Chondrocyte (in vitro differentiated cells): ENCODE results near the gene SYNE1. TPM values are rescaled to one million over a fixed set of nuclear protein-coding genes. Genes with fewer than 3 reads are reported as not detected.
A peak's percentile ranks its signal among the peaks of the same experiment; 100 is the strongest.

Source experiments
- DNase-seq: peaks from one replicate; pipeline ENCODE4 v3.0.0; 2021; ENCODE audit warnings: mixed read lengths, low spot score
- H3K27ac Mint-ChIP-seq: one replicate; pipeline ENCODE4 v1.8.0; 2021; ENCODE audit warnings: mild to moderate bottlenecking, moderate library complexity, mixed read lengths; ENCODE audit not compliant: unreplicated experiment
- H3K27me3 Mint-ChIP-seq: 2 replicates; pipeline ENCODE4 v1.8.0; 2021; ENCODE audit warnings: low read depth, mixed read lengths
- H3K36me3 Mint-ChIP-seq: 2 replicates; pipeline ENCODE4 v1.8.0; 2021; ENCODE audit warnings: low read depth, mixed read lengths
- H3K4me1 Mint-ChIP-seq: 2 replicates; pipeline ENCODE4 v1.8.0; 2021; ENCODE audit warnings: low read depth, mild to moderate bottlenecking, mixed read lengths
- H3K4me3 Mint-ChIP-seq: one replicate; pipeline ENCODE4 v1.8.0; 2021; ENCODE audit warnings: mild to moderate bottlenecking, moderate library complexity, mixed read lengths; ENCODE audit not compliant: unreplicated experiment
- H3K9me3 Mint-ChIP-seq: 2 replicates; pipeline ENCODE4 v1.8.0; 2021; ENCODE audit warnings: low read depth, mixed read lengths
- total RNA-seq: library from RNA; stranded (reverse); gene quantifications from 3 replicates; pipeline ENCODE4 v1.2.1, GENCODE V29; 2021
- TF ChIP-seq, protein P1 (sequence below): fragments of 200-600 bp; sonication (generic); IDR thresholded peaks from 2 replicates; pipeline ENCODE4 v1.5.0; 2021; ENCODE audit warnings: antibody characterized with exemption, mild to moderate bottlenecking, moderate library complexity

SYNE1 gene
- total RNA-seq, 1 donor from 2014 or later: 151 TPM

DNA sequence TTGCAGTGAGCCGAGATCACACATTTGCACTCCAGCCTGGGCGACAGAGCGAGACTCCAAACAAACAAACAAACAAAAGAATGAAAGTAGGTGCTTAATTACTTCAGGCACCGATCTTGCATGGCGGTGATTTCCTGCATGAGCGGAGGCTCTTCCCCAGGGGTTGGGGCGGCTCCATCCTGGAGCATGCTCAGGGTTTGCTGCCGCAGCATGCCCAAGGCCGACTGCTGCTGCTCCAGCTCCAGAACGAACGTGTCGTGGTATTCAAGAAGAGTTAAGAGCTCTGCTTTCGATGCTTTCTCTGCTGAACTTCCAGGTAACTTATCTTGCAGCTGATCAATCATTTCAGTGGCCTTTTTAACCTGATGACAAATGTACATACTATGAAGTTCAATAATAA is 313.8 kb downstream of the SYNE1 start:
- Mint-ChIP-seq H3K36me3 (peaks cover 49% of the 10 kb centered on the region), H3K4me3 (no peak overlapping the region), H3K27ac (no peak overlapping the region), H3K27me3 (no peaks in the 10 kb centered on the region), H3K4me1 (no peaks in the 10 kb centered on the region), H3K9me3 (no peaks in the 10 kb centered on the region)
- TF ChIP-seq, protein P1, sequence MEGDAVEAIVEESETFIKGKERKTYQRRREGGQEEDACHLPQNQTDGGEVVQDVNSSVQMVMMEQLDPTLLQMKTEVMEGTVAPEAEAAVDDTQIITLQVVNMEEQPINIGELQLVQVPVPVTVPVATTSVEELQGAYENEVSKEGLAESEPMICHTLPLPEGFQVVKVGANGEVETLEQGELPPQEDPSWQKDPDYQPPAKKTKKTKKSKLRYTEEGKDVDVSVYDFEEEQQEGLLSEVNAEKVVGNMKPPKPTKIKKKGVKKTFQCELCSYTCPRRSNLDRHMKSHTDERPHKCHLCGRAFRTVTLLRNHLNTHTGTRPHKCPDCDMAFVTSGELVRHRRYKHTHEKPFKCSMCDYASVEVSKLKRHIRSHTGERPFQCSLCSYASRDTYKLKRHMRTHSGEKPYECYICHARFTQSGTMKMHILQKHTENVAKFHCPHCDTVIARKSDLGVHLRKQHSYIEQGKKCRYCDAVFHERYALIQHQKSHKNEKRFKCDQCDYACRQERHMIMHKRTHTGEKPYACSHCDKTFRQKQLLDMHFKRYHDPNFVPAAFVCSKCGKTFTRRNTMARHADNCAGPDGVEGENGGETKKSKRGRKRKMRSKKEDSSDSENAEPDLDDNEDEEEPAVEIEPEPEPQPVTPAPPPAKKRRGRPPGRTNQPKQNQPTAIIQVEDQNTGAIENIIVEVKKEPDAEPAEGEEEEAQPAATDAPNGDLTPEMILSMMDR: no peak
- DNase-seq: no peak

DNA sequence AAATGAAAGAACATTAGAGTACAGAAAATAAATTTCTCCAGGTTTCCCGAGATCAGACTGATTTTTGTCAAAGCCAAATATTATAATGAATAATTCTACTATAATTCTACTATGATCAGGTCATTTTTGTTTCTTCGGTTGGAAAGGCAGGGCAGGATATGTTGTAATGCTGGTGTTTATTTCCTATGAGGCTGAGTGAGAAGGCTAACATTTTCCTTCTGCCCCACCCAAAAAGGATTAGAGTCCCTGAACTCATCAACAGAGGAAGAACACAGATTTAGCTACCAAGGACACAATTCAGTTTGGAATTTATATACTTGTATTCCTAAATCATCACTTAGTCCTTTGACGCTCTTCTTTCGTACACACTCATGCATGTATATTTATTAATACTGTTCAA is 318.9 kb downstream of the SYNE1 start:
- H3K27ac Mint-ChIP-seq: no peak overlapping the region
- peaks cover 34% of the 10 kb centered on the region for H3K4me1 Mint-ChIP-seq
- no peak overlapping the region for H3K4me3 Mint-ChIP-seq
- no peaks in the 10 kb centered on the region for H3K9me3 Mint-ChIP-seq
- DNase-seq: no peak
- TF ChIP-seq, protein P1: no peak
- no peaks in the 10 kb centered on the region for H3K27me3 Mint-ChIP-seq
- H3K36me3 Mint-ChIP-seq: peaks cover 58% of the 10 kb centered on the region

DNA sequence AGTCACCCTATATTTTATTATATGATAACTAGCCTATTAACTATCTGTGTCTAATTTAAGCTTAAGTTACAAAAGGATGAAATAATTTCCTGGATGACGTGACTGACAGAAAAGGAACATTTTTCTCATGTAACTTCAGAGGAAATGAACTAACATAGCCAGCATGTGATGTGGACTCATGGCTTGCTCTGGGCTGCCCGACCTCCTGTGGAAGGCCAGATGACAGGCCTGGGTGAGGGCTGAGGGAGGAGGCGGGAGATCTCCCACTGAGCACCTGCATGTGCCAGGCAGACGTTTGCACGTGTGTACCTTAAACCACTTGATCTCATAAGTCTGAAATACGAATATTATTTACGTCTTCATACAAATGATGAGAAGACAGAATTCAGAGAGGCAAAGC is 321.1 kb downstream of the SYNE1 start:
- H3K27ac Mint-ChIP-seq: peak overlapping the region; percentile 96
- no peaks in the 10 kb centered on the region for H3K27me3 Mint-ChIP-seq
- no peak overlapping the region for H3K4me3 Mint-ChIP-seq
- peaks cover 52% of the 10 kb centered on the region for H3K36me3 Mint-ChIP-seq
- TF ChIP-seq, protein P1: no peak
- H3K9me3 Mint-ChIP-seq: no peaks in the 10 kb centered on the region
- H3K4me1 Mint-ChIP-seq: peaks cover 34% of the 10 kb centered on the region
- no peak for DNase-seq

DNA sequence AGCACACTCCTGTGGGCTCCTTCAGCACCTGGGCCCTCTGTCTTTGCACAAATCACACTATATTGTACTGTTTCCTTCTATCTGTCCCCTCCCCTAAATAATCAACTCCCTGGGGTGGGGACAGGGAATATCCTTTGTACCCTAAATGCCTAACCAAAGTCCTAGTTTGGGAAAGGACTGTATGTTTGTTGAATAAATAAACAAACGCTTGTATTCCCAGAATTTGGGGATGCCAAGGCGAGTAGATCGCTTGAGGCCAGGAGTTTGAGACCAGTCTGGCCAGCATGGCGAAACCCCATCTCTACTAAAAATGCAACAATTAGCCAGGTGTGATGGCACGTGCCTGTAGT is 322.7 kb downstream of the SYNE1 start:
- peaks cover 51% of the 10 kb centered on the region for H3K36me3 Mint-ChIP-seq
- no peaks in the 10 kb centered on the region for H3K27me3 Mint-ChIP-seq
- TF ChIP-seq, protein P1: no peak
- H3K4me1 Mint-ChIP-seq: peaks cover 34% of the 10 kb centered on the region
- no peak for DNase-seq
- H3K4me3 Mint-ChIP-seq: no peak overlapping the region
- H3K9me3 Mint-ChIP-seq: no peaks in the 10 kb centered on the region
- H3K27ac Mint-ChIP-seq: peak overlapping the region; percentile 95

DNA sequence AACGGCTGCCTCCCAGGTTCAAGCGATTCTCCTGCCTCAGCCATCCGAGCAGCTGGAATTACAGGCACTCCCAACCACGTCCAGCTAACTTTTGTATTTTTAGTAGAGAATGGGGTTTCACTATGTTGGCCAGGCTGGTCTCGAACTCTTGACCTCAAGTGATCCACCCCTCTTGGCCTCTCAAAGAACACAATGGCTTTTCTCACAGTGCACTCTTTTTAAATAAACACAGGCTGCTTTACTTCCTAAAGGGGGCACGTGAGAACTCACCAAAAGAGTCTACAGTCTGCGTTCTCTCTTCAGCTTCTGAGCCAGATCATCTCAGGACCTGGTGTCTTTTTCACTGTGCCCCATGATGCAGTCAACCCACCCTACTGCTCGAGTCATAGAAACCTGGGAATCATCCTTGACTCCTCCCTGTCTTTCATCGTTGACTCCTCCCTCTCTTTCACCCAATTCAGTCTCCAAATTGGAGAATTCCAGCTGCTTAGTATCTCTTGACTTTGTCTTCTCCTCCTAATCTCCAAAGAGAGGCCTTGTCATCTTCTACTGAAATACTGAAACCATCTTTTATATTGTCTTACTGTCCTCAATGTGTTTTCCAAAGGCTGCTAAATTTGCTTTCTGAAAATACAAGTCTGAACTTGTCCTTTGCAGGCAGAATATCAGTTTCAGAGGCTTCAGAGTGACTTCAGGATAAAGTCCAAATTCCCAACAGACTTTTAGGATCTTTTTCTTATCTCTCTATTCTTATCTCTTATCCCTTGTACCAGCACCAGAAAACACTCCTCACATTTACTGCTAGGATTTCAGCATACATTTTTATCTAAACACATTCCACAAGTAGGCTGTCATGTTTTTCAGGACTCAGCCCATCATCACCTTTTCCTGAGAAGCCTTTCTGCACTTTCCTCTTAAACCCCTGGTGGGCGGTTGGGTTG is 323.4 kb downstream of the SYNE1 start:
- DNase-seq: no peak
- Mint-ChIP-seq H3K4me1 (peaks cover 34% of the 10 kb centered on the region), H3K27ac (peak overlapping the region; percentile 95), H3K27me3 (no peaks in the 10 kb centered on the region), H3K9me3 (no peaks in the 10 kb centered on the region), H3K36me3 (peaks cover 52% of the 10 kb centered on the region), H3K4me3 (no peak overlapping the region)
- TF ChIP-seq, protein P1: no peak
